Measurements from ENCODE around the gene CDK18. TPM values are rescaled to one million over a fixed set of nuclear protein-coding genes. Genes with fewer than 3 reads are reported as not detected.

Gene CDK18
- total RNA-seq, 1 donor from 2014 or later: 17.8 TPM

GRCh38 chr1:205532996-205533735 is 28.7 kb downstream of the CDK18 start:
- Mint-ChIP-seq H3K27me3 (ENCODE audit: low read depth, unreplicated experiment) (peaks cover 57% of the 10 kb centered on the region), H3K9me3 (ENCODE audit: unreplicated experiment) (no peaks in the 10 kb centered on the region), H3K27ac (ENCODE audit: unreplicated experiment) (no peak overlapping the region), H3K4me1 (ENCODE audit: low read depth, unreplicated experiment) (no peaks in the 10 kb centered on the region), H3K4me3 (ENCODE audit: unreplicated experiment) (no peak overlapping the region), H3K36me3 (ENCODE audit: low read depth, unreplicated experiment) (peaks cover 16% of the 10 kb centered on the region)
- H3K4me1 ChIP-seq (ENCODE audit: insufficient read depth, low read length): peaks cover 8% of the 10 kb centered on the region
- no peaks in the 10 kb centered on the region for H3K36me3 ChIP-seq (ENCODE audit: insufficient read depth, low read length)
- DNase-seq (ENCODE audit: low read depth) (no peak), FAIRE-seq (no peak)
- no peak overlapping the region for H3K4me2 ChIP-seq (ENCODE audit: low read length)
- H3K9ac ChIP-seq (ENCODE audit: low read length): no peak overlapping the region
- H3K27me3 ChIP-seq (ENCODE audit: insufficient read depth, low read length): peaks cover 7% of the 10 kb centered on the region
- TF ChIP-seq EZH2 (IDR thresholded peaks at IDR 0.05; ENCODE audit: insufficient read depth, low read length) (no peak), CTCF (IDR thresholded peaks at IDR 0.05; ENCODE audit: insufficient read depth, low read depth, low read length) (no peak)
- H4K20me1 ChIP-seq (ENCODE audit: insufficient read depth, low read length): no peaks in the 10 kb centered on the region
- no peak overlapping the region for H2AFZ ChIP-seq (ENCODE audit: low read depth, low read length)
- H3K4me3 ChIP-seq (ENCODE audit: insufficient read depth, low read depth, low read length): no peak overlapping the region
- no peak overlapping the region for H3K27ac ChIP-seq (ENCODE audit: low read depth, low read length)
- no peaks in the 10 kb centered on the region for H3K79me2 ChIP-seq (ENCODE audit: insufficient read depth, low read length)
- H3K9me3 ChIP-seq (ENCODE audit: insufficient read depth, low read depth, low read length): no peaks in the 10 kb centered on the region

GRCh38 chr1:205533748-205534443 is 29.4 kb downstream of the CDK18 start:
- Histone ChIP-seq H3K4me1 (ENCODE audit: insufficient read depth, low read length) (peaks cover 8% of the 10 kb centered on the region), H3K27ac (ENCODE audit: low read depth, low read length) (no peak overlapping the region), H3K4me3 (ENCODE audit: insufficient read depth, low read depth, low read length) (no peak overlapping the region), H4K20me1 (ENCODE audit: insufficient read depth, low read length) (no peaks in the 10 kb centered on the region), H3K27me3 (ENCODE audit: insufficient read depth, low read length) (peaks cover 3% of the 10 kb centered on the region), H3K4me2 (ENCODE audit: low read length) (no peak overlapping the region), H3K36me3 (ENCODE audit: insufficient read depth, low read length) (no peaks in the 10 kb centered on the region), H3K79me2 (ENCODE audit: insufficient read depth, low read length) (no peaks in the 10 kb centered on the region), H3K9ac (ENCODE audit: low read length) (no peak overlapping the region), H2AFZ (ENCODE audit: low read depth, low read length) (no peak overlapping the region), H3K9me3 (ENCODE audit: insufficient read depth, low read depth, low read length) (no peaks in the 10 kb centered on the region)
- Mint-ChIP-seq H3K27ac (ENCODE audit: unreplicated experiment) (no peak overlapping the region), H3K4me3 (ENCODE audit: unreplicated experiment) (no peak overlapping the region), H3K9me3 (ENCODE audit: unreplicated experiment) (no peaks in the 10 kb centered on the region), H3K27me3 (ENCODE audit: low read depth, unreplicated experiment) (peaks cover 58% of the 10 kb centered on the region), H3K36me3 (ENCODE audit: low read depth, unreplicated experiment) (peaks cover 16% of the 10 kb centered on the region), H3K4me1 (ENCODE audit: low read depth, unreplicated experiment) (no peaks in the 10 kb centered on the region)
- FAIRE-seq (no peak), DNase-seq (ENCODE audit: low read depth) (no peak)
- TF ChIP-seq CTCF (IDR thresholded peaks at IDR 0.05; ENCODE audit: insufficient read depth, low read depth, low read length): no peak
- TF ChIP-seq EZH2 (IDR thresholded peaks at IDR 0.05; ENCODE audit: insufficient read depth, low read length): no peak

Data from astrocyte (in vitro differentiated cells and primary cell).